ENCODE measurements around the gene UGT1A10.
"Not testable (repeated sequence)": the region's sequence is repeated elsewhere in the genome, so short reads cannot be mapped to it uniquely, and the experiment has no call there.

The UGT1A10 gene

DNA sequence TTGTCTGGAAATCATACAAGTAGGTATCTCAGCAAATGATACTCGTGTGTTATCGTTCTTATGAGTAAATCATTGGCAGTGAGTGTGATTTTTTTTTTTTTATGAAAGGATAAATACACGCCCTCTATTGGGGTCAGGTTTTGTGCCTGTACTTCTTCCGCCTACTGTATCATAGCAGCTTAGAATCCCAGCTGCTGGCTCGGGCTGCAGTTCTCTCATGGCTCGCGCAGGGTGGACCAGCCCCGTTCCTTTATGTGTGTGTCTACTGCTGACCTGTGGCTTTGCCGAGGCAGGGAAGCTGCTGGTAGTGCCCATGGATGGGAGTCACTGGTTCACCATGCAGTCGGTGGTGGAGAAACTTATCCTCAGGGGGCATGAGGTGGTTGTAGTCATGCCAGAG is at the start of gene UGT1A10:
UGT1A10 (plus strand) TSS at position 143 of the 400 bp plus-strand sequence; CDS start at position 218, 75 bp downstream.
- FAIRE-seq, result not testable (repeated sequence)

GRCh38 chr2:233588400-233588799 is 47.8 kb upstream of the UGT1A10 start:
- no peak for FAIRE-seq

DNA sequence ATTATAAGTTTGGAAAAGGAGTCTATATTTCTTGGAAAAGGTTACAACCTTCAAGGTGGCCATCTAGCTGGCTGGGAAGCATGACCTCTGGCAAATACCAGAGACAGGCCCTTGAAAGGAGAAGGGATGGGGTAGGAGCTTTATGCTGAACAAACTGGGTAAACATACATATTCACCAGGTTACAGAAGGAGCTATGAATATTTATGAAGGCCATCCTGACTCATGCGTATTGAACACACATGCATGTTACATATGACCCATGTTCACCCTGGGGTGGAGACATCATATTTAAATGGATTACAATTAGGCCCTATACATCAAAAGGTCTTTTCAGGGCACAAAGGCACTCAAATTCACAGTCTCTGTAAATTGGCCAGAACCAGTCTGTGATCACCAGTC is 43.5 kb upstream of the UGT1A10 start:
- FAIRE-seq, result not testable (repeated sequence)

DNA sequence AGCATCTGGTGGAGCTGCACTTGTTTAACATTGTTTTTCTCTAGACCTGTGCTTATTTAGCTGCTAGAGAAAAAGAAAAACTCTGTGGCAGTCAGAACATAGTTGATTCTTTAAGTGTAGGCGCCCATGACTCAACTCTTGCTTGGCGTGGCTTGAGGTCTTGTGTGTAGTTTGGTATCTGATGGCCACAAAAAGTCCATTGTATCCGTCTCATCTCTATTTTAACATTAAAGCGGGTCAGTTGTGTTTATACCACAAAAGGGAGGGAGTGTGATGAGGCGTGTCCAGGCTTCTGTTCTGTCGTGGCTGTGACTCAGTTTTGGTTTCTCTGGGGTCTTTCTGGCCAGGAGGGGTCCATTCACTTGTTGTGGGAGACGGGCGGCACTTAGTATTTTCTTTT is 43.0 kb upstream of the UGT1A10 start:
- no peak for FAIRE-seq

GRCh38 chr2:233597522-233597921 is 38.7 kb upstream of the UGT1A10 start:
- FAIRE-seq, result no peak

GRCh38 chr2:233598952-233599351 is 37.3 kb upstream of the UGT1A10 start:
- no peak for FAIRE-seq

- FAIRE-seq, result no peak
Observed at GRCh38 chr2:233600386-233600785, 35.9 kb upstream of the UGT1A10 start.

DNA sequence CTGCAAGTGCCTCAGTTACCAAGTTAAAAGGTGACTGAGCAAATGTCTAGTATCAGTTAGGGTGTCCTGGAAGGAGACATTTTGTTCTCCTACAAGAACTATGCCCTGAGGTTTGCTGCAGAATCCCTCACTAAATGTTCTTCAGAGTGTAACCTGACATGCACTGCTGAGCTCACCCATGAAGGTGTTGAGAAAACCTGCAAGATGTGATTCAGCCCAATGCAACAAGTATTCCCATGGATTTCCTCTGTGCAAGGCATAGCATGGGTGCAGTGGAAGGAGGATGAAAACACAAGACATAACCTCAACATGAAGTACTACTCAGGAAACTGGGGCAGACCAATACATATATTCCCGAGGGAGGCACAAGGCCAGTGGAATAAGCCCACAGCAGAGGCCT is 34.2 kb upstream of the UGT1A10 start:
- FAIRE-seq, result no peak

- no peak for FAIRE-seq
Observed at GRCh38 chr2:233603520-233603919, 32.7 kb upstream of the UGT1A10 start.

- no peak for FAIRE-seq
Observed at GRCh38 chr2:233604826-233605225, 31.4 kb upstream of the UGT1A10 start.

DNA sequence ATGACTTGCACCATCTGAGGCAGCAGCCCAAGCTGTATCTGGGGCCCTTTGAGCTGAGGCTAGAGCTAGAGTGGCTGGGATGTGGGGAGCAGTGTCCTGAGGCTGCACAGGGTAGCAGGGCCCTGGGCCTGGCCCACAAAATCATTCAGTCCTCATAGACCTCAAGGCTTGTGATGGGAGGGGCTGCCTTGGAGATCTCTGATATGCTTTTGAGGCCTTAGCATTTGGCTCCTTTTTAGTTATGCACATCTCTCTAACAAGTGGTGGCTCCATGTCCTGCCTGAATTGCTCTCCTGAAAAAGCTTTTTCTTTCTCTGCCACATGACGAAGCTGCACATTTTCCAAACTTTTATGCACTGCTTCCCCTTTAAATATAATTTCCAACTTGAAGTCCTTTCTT is 30.6 kb upstream of the UGT1A10 start:
- no peak for FAIRE-seq

GRCh38 chr2:233611284-233611683 is 25.0 kb upstream of the UGT1A10 start:
- no peak for FAIRE-seq

- FAIRE-seq, result not testable (repeated sequence)
Observed at GRCh38 chr2:233617476-233617875, 18.8 kb upstream of the UGT1A10 start, which contains the start of gene UGT1A8. Gene UGT1A8 (plus strand): TSS chr2:233617633. CDS start chr2:233617708, 75 bp downstream.

DNA sequence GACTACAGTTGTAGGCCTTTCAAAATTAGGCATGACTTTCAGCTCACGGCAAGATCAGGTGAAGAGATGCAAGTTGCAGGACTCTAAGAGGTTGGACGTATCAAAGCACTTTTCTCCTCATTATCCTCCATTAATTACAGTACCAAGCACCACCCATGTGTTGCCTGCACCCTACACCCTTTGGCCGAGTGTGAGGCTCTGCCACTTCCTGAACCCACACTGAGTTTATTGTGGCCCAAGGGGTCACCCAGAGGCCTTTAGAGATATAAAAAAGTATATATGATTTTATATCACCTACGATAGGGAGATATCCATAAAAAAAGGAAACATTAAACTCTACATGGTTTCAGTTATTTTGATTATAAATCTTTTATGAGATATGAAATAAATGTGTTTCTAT is 16.0 kb upstream of the UGT1A10 start:
- FAIRE-seq, result no peak

DNA sequence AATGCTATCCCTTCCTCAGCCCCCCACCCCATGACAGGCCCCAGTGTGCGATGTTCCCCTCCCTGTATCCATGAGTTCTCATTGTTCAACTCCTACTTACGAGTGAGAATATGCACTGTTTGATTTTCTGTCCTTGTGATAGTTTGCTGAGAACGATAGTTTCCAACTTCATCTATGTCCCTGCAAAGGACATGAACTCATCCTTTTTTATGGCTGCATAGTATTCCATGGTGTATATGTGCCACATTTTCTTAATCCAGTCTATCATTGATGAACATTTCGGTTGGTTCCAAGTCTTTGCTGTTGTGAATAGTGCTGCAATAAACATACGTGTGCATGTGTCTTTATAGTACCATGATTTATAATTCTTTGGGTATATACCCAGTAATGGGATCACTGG is 14.4 kb upstream of the UGT1A10 start:
- FAIRE-seq, result not testable (repeated sequence)

DNA sequence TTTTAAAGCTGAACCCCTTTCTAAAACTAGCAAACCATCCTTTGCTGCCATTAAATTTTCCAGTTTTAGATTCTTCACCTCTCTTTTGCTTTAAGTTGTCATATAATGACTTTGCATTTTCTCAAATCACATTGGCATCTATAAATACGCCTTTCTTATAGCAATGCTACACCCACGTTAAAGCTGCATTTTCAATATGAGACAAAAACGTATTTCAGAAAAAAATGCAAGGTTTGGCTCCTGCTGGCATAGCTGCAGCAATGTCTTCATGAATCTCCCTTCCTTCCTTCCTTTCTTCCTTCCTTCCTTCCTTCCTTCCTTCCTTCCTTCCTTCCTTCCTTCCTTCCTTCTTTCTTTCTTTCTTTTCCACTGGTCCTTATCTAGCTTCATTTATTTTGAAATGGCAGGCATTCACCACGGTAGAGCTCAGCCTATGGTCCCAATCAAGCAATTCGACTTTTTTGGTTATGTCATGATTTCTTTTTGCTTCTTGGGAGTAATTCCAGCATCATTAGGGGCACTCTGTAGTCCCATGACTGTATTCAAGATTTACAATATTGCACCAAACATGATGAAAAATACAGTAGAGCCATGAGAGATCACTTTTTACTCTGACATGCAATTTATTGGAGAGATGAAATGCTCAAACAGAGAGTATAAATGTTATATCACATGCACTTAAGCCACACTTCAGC is 8.8 kb upstream of the UGT1A10 start:
- FAIRE-seq, result no peak

GRCh38 chr2:233638836-233639235 is 2.6 kb downstream of the UGT1A10 start:
- FAIRE-seq, result no peak

DNA sequence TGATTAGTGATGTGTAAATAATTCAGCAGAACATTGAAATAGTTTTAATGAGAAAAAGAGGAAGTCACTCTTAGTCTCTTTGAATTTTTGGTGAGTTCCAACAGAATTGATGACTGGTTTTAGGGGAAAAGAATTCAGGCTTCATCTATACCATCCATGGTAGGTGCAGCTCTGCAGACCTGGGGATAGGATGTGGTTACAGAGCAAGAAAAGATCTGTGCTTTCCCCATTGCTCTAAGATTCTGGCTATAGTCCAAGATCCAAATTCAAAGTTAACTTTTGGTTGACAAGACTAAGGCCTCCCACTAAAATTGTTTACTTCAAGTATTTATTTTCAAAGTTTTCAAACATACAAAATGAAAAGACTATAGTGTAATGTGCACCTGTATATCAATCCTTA is 3.6 kb downstream of the UGT1A10 start:
- FAIRE-seq, result no peak

DNA sequence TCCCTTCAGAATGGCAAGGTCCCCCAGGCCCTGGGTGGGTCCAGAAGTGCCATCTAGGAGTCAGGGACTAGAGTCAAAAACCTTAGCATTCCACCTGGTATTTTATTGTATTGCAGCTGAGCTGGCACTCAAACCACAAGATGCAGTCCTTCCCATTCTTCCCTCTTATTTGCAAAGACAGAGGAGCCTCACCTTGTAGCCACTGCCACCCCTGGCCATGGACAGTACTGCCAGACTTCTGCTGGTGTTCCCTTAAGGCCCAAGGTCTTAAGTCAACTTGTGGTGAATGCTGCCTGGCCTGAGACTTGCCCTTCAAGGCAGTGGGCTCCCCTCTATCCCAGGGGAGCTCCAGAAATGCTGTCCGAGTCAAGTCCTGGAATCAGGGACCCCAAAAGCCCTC is 6.9 kb downstream of the UGT1A10 start:
- no peak for FAIRE-seq

GRCh38 chr2:233646033-233646432 is 9.8 kb downstream of the UGT1A10 start:
- FAIRE-seq, result not testable (repeated sequence)

DNA sequence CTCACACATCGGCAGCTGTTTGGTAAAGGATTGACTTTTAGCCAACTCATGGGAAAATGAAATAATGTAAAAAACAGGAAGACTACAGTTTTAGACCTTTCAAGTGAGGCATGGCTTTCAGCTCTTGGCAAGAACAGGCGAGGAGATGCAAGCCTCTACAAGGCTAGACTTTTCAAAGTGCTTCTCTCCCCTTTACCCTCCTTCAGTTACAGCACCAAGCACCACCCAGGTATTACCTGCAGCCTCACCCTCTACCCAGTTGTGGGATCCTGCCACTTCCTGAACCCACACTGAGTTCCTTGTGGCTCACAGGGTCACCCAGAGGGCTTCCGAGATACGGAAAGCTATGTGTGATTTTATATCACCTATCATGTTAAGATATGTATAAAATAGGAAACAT is 14.7 kb downstream of the UGT1A10 start:
- FAIRE-seq, result no peak

DNA sequence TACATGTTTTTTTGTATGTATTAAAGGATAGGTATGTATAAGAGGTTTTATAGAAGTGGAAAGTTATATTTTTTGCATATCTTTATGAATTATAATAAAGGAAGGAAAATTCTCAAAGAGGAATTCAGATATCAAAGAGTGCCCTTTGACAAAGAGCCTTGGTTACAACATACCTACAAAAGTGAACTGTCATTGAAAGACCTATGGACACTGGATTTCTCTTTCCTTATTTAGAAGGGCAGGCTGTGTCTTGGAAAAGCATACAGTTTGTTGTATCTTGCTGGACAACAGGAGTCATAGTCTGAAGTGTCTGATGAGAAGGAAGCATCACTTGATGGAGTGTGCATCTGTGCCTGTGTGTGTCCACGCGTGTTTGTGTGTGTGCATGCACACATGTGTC is 15.2 kb downstream of the UGT1A10 start:
- no peak for FAIRE-seq

- FAIRE-seq, result no peak
Observed at GRCh38 chr2:233654501-233654900, 18.3 kb downstream of the UGT1A10 start.

GRCh38 chr2:233655043-233655442 is 18.8 kb downstream of the UGT1A10 start:
- FAIRE-seq, result no peak

- not testable (repeated sequence) for FAIRE-seq
Observed at GRCh38 chr2:233655943-233656342, 19.7 kb downstream of the UGT1A10 start.
